Tibial artery (tissue), 4 donors: ENCODE results near the gene CBL.

ENCODE experiments used
- DNase-seq, 2 donors: peaks; one replicate each; pipeline ENCODE4 v3.0.0-alpha.2; 2019
- H3K27ac ChIP-seq, 2 donors: fragments of 200-600 bp; sonication (generic) in 1 of 2; 1 replicate in 1 of 2; 2 replicates in 1 of 2; pipeline ENCODE4 v1.5.1; 2018 to 2019; ENCODE audit warnings: mild to moderate bottlenecking in 1 of 2
- H3K27me3 ChIP-seq, 2 donors: fragments of 200-600 bp; sonication (generic) in 1 of 2; one replicate each; pipeline versions ENCODE4 v1.5.1 to v1.6.0; 2016 to 2019
- H3K36me3 ChIP-seq, 3 donors: fragments of 200-600 bp; sonication (generic) in 2 of 3; one replicate each; pipeline ENCODE4 v1.5.1; 2016 to 2019; ENCODE audit warnings: mild to moderate bottlenecking in 2 of 3
- H3K4me1 ChIP-seq, 4 donors: fragments of 200-600 bp; sonication (generic) in 2 of 4; 1 replicate in 3 of 4; 2 replicates in 1 of 4; pipeline ENCODE4 v1.5.1; 2016 to 2019
- H3K4me3 ChIP-seq, 2 donors: fragments of 200-600 bp; sonication (generic) in 1 of 2; 1 replicate in 1 of 2; 2 replicates in 1 of 2; pipeline ENCODE4 v1.5.1; 2018 to 2019; ENCODE audit warnings: mild to moderate bottlenecking in 2 of 2
- H3K9me3 ChIP-seq, 3 donors: fragments of 200-600 bp; sonication (generic) in 1 of 3; one replicate each; pipeline ENCODE4 v1.5.1; 2016 to 2019
- CTCF ChIP-seq, 2 experiments: fragments of 200-600 bp in 1 of 2; fragments of 450-650 bp in 1 of 2; IDR thresholded peaks; one replicate each; pipeline ENCODE4 v1.5.1; 2017 to 2019; ENCODE audit warnings: antibody characterized with exemption in 2 of 2, mild to moderate bottlenecking in 1 of 2, moderate library complexity in 1 of 2
- intact Hi-C: fragments of 100-400 bp; cut with DNase I; formaldehyde crosslinking; loops from one replicate; pipeline ENCODE4 v1.15.0; 2023; ENCODE audit warnings: low total_unique reads

CBL gene

GRCh38 chr11:119206511-119207414, 624 bp downstream of the CBL start:
- no peak for TF ChIP-seq CTCF (IDR thresholded peaks at IDR 0.05)
- H3K4me3 ChIP-seq, result peak overlapping the region; percentile 98 to 99
- H3K4me1 ChIP-seq, result peaks cover 0 to 36% (median 12%) of the 10 kb centered on the region in 4 donors
- H3K27ac ChIP-seq, result peak overlapping the region; percentile 96 to 98
- peak in 1 of 2 donors; percentile 35 for DNase-seq
- intact Hi-C loops, result loop anchor here (5.0 to 10.0 kb wide), 2 partner anchors 78 to 121 kb away; no protein-coding TSS in a partner anchor
- H3K36me3 ChIP-seq, result no peaks in the 10 kb centered on the region
- H3K9me3 ChIP-seq, result no peaks in the 10 kb centered on the region
- no peaks in the 10 kb centered on the region for H3K27me3 ChIP-seq

GRCh38 chr11:119207415-119207960, 1.3 kb downstream of the CBL start:
- intact Hi-C loops, result loop anchor here (5.0 to 10.0 kb wide), 2 partner anchors 77 to 120 kb away; no protein-coding TSS in a partner anchor
- H3K36me3 ChIP-seq, result no peaks in the 10 kb centered on the region
- peak overlapping the region; percentile 96 to 98 for H3K27ac ChIP-seq
- no peaks in the 10 kb centered on the region for H3K9me3 ChIP-seq
- DNase-seq, result no peak
- no peak for TF ChIP-seq CTCF (IDR thresholded peaks at IDR 0.05)
- H3K27me3 ChIP-seq, result no peaks in the 10 kb centered on the region
- H3K4me1 ChIP-seq, result peaks cover 0 to 36% (median 13%) of the 10 kb centered on the region in 4 donors
- H3K4me3 ChIP-seq, result peak overlapping the region; percentile 98 to 99

GRCh38 chr11:119209186-119209585, 3.0 kb downstream of the CBL start:
- DNase-seq, result no peak
- Histone ChIP-seq H3K4me3 (no peak overlapping the region), H3K4me1 (peaks cover 0 to 36% (median 13%) of the 10 kb centered on the region in 4 donors), H3K9me3 (no peaks in the 10 kb centered on the region), H3K27me3 (no peaks in the 10 kb centered on the region), H3K27ac (no peak overlapping the region), H3K36me3 (no peaks in the 10 kb centered on the region)
- intact Hi-C loops, result loop anchor here (5.0 to 10.0 kb wide), 2 partner anchors 76 to 118 kb away; no protein-coding TSS in a partner anchor
- TF ChIP-seq CTCF (IDR thresholded peaks at IDR 0.05), result no peak

GRCh38 chr11:119210050-119210449, 3.9 kb downstream of the CBL start:
- Histone ChIP-seq H3K27me3 (no peaks in the 10 kb centered on the region), H3K36me3 (no peaks in the 10 kb centered on the region), H3K4me1 (peaks cover 0 to 35% (median 13%) of the 10 kb centered on the region in 4 donors), H3K4me3 (no peak overlapping the region), H3K9me3 (no peaks in the 10 kb centered on the region), H3K27ac (no peak overlapping the region)
- DNase-seq, result peak in 1 of 2 donors; percentile 28
- TF ChIP-seq CTCF (IDR thresholded peaks at IDR 0.05), result no peak
- intact Hi-C loops, result no loop called here

GRCh38 chr11:119218141-119218878, 12.2 kb downstream of the CBL start:
- intact Hi-C loops, result no loop called here
- Histone ChIP-seq H3K27ac (no peak overlapping the region), H3K9me3 (no peaks in the 10 kb centered on the region), H3K27me3 (no peaks in the 10 kb centered on the region), H3K4me1 (peaks cover 0 to 20% (median 3%) of the 10 kb centered on the region in 4 donors), H3K4me3 (no peak overlapping the region), H3K36me3 (no peaks in the 10 kb centered on the region)
- no peak for DNase-seq
- no peak for TF ChIP-seq CTCF (IDR thresholded peaks at IDR 0.05)
